Measurements from ENCODE around the gene GAS7. TPM values are rescaled to one million over a fixed set of nuclear protein-coding genes. Genes with fewer than 3 reads are reported as not detected.

Gene GAS7
- total RNA-seq, 4 donors from 2014 or later: 242 to 309 (median 264) TPM

- H3K4me3 ChIP-seq: no peak overlapping the region
- DNase-seq (ENCODE audit: low spot score in 2 of 2): no peak
- H3K27ac ChIP-seq: no peak overlapping the region
- no peaks in the 10 kb centered on the region for H3K27me3 ChIP-seq
- WGBS, 2 donors: 64 to 85% methylated on average over 6 of the region's 6 CpGs
- no peaks in the 10 kb centered on the region for H3K36me3 ChIP-seq
- TF ChIP-seq POLR2A (IDR thresholded peaks at IDR 0.05) (no peak), CTCF (IDR thresholded peaks at IDR 0.05) (no peak), EP300 (IDR thresholded peaks at IDR 0.05) (no peak)
- H3K9me3 ChIP-seq: no peaks in the 10 kb centered on the region
- H3K4me1 ChIP-seq: peaks cover 0 to 13% (median 2%) of the 10 kb centered on the region in 4 donors
Observed at GRCh38 chr17:9872852-9873251, 325.6 kb downstream of the GAS7 start.

GRCh38 chr17:9868552-9868951 lies 329.9 kb downstream of the GAS7 start:
- H3K4me3 ChIP-seq: no peak overlapping the region
- H3K27me3 ChIP-seq: no peaks in the 10 kb centered on the region
- DNase-seq (ENCODE audit: low spot score in 2 of 2): no peak
- TF ChIP-seq CTCF (IDR thresholded peaks at IDR 0.05): no peak
- TF ChIP-seq EP300 (IDR thresholded peaks at IDR 0.05): no peak
- no peak for TF ChIP-seq POLR2A (IDR thresholded peaks at IDR 0.05)
- H3K27ac ChIP-seq: no peak overlapping the region
- no peaks in the 10 kb centered on the region for H3K4me1 ChIP-seq
- H3K36me3 ChIP-seq: no peaks in the 10 kb centered on the region
- H3K9me3 ChIP-seq: peaks cover 0 to 21% (median 0%) of the 10 kb centered on the region in 4 donors
- 46 to 72% methylated on average over 3 of the region's 3 CpGs for WGBS, 2 donors

- no peak for DNase-seq (ENCODE audit: low spot score in 2 of 2)
Observed at GRCh38 chr17:9865586-9865985, 332.8 kb downstream of the GAS7 start.

GRCh38 chr17:9862949-9863348 lies 335.5 kb downstream of the GAS7 start:
- 60 to 69% methylated on average over 4 of the region's 4 CpGs for WGBS, 2 donors
- Histone ChIP-seq H3K27ac (no peak overlapping the region), H3K27me3 (no peaks in the 10 kb centered on the region), H3K4me3 (no peak overlapping the region), H3K36me3 (no peaks in the 10 kb centered on the region), H3K4me1 (no peaks in the 10 kb centered on the region), H3K9me3 (peaks cover 0 to 53% (median 0%) of the 10 kb centered on the region in 4 donors)
- no peak for TF ChIP-seq CTCF (IDR thresholded peaks at IDR 0.05)
- TF ChIP-seq POLR2A (IDR thresholded peaks at IDR 0.05): no peak
- no peak for TF ChIP-seq EP300 (IDR thresholded peaks at IDR 0.05)
- DNase-seq (ENCODE audit: low spot score in 2 of 2): no peak

More at GRCh38 chr17:9865586-9865985, 332.8 kb downstream of the GAS7 start:
- no peak overlapping the region for H3K27ac ChIP-seq
- peaks cover 0 to 37% (median 0%) of the 10 kb centered on the region in 4 donors for H3K9me3 ChIP-seq
- TF ChIP-seq CTCF (IDR thresholded peaks at IDR 0.05) (no peak), POLR2A (IDR thresholded peaks at IDR 0.05) (no peak), EP300 (IDR thresholded peaks at IDR 0.05) (no peak)
- no peak overlapping the region for H3K4me3 ChIP-seq
- WGBS, 2 donors: 40 to 48% methylated on average over 1 of the region's 1 CpG
- no peaks in the 10 kb centered on the region for H3K27me3 ChIP-seq
- no peaks in the 10 kb centered on the region for H3K4me1 ChIP-seq
- no peaks in the 10 kb centered on the region for H3K36me3 ChIP-seq

- Histone ChIP-seq H3K4me1 (no peaks in the 10 kb centered on the region), H3K27ac (no peak overlapping the region), H3K36me3 (no peaks in the 10 kb centered on the region), H3K4me3 (no peak overlapping the region), H3K9me3 (peaks cover 0 to 60% (median 0%) of the 10 kb centered on the region in 4 donors), H3K27me3 (no peaks in the 10 kb centered on the region)
- WGBS, 2 donors: 86 to 100% methylated on average over 1 of the region's 1 CpG
- DNase-seq (ENCODE audit: low spot score in 2 of 2): no peak
- TF ChIP-seq CTCF (IDR thresholded peaks at IDR 0.05) (no peak), EP300 (IDR thresholded peaks at IDR 0.05) (no peak), POLR2A (IDR thresholded peaks at IDR 0.05) (no peak)
Observed at GRCh38 chr17:9862220-9862619, 336.2 kb downstream of the GAS7 start.

Measured in tibial nerve (tissue), 4 donors.